NK-92 treated with Interleukin-12 subunit alpha and Interleukin-12 subunit beta, amount 100 ng/mL, for 24 hours (cell line): Measurements from ENCODE around the gene AGMO.

Source experiments
- DNase-seq: peaks from one replicate; lab custom pipeline; 2025; lab: John Stamatoyannopoulos, UW

AGMO gene

GRCh38 chr7:15215616-15216015 is 346.2 kb downstream of the AGMO start:
- DNase-seq, result no peak

GRCh38 chr7:15214976-15215375 is 346.8 kb downstream of the AGMO start:
- DNase-seq, result no peak

DNA sequence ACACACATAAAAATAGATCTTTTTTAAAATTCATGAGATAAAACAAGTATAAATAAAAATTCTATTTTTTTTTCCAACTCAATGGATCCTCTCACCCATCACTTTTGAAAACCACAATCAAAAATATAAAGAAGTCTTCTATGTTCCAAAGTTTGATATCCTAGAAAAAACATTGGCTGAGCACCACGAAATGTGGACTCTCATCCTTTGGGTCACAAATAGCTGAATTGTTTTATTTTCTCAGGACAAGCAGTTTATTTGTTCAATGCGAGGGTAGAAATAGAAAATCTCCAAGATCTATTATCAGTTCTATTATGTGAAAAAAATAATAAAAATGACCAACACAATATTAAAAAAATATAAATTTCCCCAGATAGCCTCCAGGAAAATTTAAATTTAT is 348.7 kb downstream of the AGMO start:
- DNase-seq, result no peak

GRCh38 chr7:15209429-15209828 is 352.4 kb downstream of the AGMO start:
- no peak for DNase-seq

DNA sequence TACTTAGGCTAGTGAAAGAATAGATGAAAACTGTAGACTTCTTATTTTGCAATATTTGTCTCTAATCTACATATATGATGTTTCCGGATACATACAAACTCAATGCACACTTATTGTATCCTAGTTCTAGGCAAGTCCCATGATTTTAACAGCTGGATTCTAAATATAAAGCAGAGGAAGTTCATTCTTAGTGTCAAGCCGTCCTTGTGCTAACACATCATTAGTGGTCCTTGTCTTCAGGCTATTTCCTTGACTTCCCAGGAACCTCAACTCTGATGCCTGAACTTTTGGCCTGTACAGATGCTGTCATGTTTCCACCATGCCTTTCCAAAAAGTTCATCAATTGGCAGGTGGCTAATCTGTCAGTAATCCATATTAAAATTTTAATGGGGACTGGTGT is 357.4 kb downstream of the AGMO start:
- no peak for DNase-seq

- DNase-seq, result no peak
Observed at GRCh38 chr7:15199482-15199881, 362.3 kb downstream of the AGMO start.

GRCh38 chr7:15197042-15197977 is 364.5 kb downstream of the AGMO start:
- no peak for DNase-seq

- no peak for DNase-seq
Observed at GRCh38 chr7:15178065-15178464, 383.8 kb downstream of the AGMO start.

GRCh38 chr7:15176089-15176488 is 385.7 kb downstream of the AGMO start:
- DNase-seq, result no peak

GRCh38 chr7:15175152-15175551 is 386.7 kb downstream of the AGMO start:
- DNase-seq, result no peak

GRCh38 chr7:15174485-15174884 is 387.3 kb downstream of the AGMO start:
- DNase-seq, result no peak

- no peak for DNase-seq
Observed at GRCh38 chr7:15168489-15168888, 393.3 kb downstream of the AGMO start.

DNA sequence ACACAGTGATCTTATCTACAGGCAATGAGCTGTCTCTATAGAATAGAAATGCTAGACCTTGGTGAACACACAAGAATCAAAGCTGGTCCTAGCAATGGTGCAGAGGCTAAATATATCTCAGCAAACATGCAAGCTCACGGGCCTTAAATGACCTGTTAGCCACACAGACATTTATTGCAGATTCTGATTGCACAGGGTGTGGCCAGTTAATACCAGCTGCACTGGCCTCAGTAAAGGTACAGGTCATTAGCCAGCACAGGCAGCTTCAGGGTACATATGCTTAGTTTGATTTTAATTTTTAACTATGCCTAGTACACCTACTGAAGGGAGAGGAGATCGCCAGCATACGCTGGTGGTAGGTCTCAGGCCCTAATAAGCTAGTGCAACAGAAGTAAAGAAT is 393.9 kb downstream of the AGMO start:
- DNase-seq, result no peak

GRCh38 chr7:15166620-15167019 is 395.2 kb downstream of the AGMO start:
- DNase-seq, result no peak

- no peak for DNase-seq
Observed at GRCh38 chr7:15159261-15159660, 402.6 kb downstream of the AGMO start.

GRCh38 chr7:15158141-15158810 is 403.5 kb downstream of the AGMO start:
- no peak for DNase-seq
